NCI-H510A (cell line): ENCODE data around the gene TMEM178B.
"Not testable (repeated sequence)": the region's sequence is repeated elsewhere in the genome, so short reads cannot be mapped to it uniquely, and the experiment has no call there.

Source experiments
- DNase-seq: peaks from one replicate; lab custom pipeline; 2025; lab: John Stamatoyannopoulos, UW

TMEM178B gene

DNA sequence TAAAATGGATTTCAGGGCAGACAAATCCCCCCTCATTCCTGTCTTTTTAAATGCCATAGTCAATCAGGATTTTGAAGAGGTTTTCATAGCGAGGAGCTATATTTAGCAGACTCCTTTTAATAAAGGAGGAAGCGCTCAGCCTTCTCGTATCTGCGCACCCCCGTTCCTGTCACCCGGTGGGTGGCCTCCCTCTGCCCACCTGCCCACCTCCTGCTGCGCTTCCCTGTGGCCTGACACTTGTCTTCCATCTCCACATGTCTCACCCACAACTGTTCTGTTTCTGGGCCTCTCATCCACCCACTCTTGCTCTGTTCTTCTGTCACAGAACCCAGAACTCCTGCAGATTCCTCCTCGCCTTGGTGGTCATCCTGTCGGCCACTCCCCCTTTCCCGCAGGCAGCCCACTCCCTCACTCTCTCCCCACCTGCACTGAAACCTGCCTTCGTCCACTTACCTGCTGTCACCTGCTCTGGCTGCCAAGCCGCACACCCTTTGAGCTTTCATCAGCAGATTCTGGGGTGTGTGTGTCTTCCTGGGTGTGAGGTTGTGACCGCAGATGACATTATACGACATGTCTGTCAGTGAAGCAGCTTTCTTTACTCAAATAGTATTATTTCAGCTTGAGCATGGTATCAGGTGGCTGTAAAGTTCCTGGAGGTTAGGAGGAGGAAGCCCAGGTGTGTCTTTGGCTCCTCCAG is 313.8 kb downstream of the TMEM178B start:
- DNase-seq: no peak

DNA sequence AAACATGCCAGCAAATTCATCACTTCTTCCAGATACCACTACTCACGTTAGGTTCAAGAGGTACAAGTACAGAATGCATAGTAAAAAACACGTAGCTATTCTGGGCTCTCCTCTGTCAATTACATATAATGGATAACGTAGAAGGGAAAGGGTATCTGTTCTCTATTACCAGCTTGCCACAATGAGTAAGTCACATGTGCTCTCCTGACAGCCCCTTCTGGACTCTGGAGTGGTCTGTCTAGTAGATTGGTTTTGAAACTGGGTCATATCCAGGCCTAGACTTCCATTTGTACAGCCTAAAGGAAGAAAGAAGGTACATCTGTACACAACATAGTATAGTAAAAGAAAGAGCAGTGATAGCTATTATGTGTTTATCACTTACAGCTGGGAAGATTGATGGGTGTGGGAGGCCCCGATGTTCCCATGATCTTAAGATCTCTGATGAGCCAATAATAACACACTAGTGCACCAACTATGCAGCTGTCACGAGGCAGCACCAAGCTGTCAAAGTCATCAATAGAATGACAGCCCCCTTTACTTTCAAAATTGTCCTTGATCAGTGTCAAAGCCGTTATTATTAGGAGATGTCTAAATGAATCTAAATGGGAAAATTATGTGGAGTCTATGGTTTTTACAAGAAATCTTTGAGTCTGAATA is 315.4 kb downstream of the TMEM178B start:
- DNase-seq: no peak

DNA sequence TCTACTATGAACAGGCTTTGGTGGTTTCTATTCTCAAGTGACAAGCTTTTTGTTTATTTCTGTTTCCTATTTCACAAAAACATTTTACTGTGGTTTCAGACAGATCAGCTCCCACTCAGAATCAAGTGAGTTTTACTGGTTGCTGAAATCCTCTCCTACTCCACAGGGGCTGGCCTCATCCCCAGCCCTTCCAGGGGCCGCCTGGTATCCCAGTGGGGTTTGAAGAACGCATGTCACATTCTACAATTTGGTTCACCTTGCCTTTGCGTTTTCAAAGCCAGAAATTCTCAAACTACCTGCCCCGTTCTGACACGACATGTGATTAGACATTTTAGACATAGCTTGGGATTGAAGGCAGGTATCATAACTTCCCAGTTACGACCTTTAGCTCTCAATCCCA is 316.5 kb downstream of the TMEM178B start:
- DNase-seq: no peak

DNA sequence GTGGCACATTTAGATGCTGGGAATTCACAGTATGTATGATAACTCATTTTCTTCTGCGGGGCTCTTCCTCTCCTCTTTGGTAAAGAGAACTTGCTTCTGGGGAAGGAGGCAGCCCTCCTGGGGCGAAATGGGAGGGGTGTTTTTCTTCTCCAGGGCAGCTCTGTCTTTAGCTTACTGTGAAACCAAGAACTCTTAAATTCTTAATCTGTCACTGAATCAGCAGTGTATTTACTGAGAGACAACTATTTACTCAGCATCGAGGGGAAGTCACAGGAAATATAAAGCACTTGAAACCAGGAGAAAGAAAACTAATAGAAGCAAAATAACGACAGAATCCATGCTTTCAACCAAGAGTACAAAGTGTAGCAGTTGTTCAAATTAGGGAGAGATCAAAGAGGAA is 319.2 kb downstream of the TMEM178B start:
- no peak for DNase-seq

DNA sequence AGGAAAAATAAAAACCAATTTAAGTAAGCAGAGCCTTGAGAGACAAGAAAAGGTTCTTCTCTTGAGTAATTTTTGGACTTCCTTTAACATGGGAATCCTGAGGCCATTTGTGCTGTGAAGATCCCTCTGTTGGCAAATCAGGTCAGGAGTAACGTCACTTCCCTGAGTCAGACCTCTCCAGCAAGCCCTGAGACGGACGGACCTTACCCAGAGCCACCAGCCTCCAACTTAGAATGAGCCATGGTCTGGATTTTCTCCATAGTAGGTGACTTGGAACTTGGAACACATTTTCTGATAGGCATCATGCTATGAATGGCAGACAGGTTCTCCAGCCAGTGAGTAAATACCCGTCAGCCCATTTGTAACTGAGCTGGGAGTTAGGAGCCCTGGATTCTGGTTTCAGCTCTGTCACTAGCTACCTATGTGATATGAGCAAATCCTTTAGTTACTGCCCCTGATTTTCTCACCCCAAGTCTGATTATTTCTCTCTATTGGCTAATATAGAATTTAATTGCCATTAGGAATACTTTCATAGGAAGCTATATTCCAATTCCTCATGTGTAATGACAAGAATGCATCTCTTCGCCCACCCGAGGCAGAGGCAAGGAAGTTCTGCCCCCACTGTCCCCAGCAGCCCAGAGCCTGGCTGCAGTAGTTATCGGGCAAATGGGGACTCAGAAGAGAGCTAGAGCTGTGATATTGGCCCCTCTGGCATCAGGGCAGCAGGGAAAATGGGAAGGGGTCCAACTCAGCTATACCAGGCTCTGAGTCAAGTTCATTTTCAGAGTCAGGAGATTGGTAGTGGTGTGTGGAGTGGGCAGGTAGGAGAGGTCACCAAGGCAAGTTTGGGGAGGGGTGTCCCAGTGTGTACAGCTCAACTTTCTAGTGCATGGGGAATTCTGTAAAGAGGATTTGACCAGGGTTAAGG is 323.6 kb downstream of the TMEM178B start:
- DNase-seq: no peak

DNA sequence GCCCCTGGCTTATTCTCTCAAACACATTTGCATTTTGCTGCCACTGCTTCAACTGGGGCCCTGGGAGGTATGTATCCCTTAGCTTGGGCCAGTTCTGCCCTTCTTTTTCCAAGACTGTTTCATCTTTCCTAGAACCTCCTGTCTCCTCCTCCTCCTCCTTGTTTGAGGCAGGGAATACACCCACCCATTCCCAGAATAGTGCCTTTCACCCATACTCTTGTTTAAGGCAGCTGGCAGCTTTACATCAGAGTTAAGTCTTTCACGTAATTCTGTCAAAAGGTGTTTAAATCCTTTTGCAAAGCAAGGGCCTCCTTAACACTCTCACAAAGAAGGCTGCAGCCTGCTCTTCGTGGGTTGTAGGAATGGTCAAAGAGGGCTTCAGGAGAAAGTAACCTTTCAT is 326.5 kb downstream of the TMEM178B start:
- DNase-seq: no peak

DNA sequence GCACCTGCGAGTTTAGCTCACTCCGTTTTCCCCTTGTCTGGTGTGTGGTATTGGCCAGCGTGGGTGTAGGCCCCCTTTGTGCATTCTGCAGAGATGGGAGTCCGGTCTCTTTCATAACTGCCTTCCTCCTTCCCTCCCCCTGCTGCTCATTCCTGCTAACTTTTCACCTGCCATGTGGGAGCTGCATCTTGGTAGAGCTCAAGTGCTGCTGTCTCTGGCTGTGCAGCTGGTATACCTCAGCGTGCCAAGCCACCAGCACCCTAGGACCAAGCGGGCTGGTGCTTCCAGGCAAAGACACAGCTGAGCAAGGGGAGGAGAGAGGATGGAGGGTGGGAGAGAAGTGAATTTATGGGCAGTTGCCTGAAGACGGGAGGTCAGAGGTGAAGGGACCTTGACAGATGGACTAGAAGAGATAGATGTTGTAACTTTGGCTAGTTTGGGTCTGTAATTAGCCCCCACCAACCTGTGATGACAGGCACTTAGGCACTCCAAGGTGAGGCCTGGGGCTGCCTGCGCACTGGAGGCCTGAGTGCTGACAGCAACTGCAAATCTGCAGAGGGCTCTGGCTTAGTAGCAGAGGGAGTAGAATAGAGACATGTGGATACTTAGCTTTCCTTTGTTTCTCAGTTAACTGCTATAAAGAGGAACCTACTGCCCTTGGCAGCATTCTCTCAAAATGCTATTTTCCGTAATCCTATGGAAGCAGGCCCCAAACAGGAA is 328.6 kb downstream of the TMEM178B start:
- DNase-seq: no peak

DNA sequence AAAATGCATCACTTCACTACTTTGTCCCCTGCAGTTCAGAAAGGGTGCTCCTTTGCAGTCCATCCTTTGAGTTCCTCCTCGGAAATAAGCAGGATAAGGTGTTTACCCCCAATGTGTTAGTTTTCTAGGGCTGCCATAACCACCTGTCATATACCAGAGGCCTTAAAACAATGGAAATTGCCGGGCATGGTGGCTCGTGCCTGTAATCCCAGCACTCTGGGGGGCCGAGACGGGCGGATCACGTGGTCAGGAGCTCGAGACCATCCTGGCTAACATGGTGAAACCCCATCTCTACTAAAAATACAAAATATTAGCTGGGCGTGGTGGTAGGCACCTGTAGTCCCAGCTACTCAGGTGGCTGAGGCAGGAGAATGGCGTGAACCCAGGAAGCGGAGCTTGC is 330.0 kb downstream of the TMEM178B start:
- DNase-seq: not testable (repeated sequence)

DNA sequence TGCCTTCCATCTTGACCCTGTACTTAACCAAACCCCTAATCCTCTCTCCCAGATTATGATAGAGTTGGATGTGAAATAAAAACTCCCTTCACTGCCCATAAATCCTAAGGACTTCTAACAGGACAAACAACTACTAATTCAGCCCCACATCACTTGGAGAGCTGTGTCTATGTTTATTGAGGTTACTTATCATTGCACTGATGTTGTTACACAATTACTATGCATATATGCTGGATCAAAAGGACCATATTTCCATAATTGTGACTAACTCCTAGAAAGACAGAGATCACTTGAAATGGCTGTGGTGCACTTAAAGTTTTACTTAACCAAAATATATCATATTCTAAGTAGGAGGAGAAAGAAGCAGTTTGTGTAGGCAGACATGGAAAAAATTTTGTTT is 332.5 kb downstream of the TMEM178B start:
- no peak for DNase-seq

DNA sequence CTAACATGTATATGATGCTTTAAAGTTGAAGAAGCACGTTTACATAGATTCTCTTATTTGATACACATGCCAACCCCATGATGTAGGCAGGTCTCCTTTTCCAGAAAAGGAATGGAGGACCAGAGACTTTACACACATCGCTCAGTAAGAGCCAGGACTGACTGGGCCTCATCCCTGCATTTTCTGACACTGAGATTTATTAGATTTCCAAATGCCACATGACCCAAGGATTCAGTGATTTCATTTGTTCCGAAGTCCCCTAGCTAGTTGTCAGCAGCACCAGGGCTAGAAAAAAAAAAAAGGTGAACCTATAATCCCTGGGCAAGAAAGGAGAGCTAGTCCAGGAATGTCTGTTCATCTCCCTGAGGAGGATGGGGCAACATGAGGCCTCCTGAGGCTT is 334.0 kb downstream of the TMEM178B start:
- DNase-seq: no peak

DNA sequence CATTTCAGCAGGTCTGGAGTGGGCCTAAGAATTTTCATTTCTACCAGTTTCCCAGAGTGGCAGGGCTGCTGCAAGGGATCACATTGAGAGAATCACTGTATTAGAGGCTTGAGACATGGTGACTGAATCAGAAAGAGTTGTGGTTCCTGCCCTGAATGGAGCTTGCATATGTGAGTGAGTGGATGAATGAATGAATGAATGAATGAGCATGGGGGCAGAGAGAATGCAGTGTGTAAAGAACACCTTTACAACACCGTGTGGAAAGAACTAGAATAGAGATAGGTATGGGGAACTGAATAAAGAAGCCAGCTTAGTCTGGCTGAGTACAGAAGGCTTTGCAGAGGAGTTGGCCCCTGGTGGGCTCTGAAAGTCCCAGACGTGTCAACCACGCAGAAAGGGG is 334.6 kb downstream of the TMEM178B start:
- no peak for DNase-seq

DNA sequence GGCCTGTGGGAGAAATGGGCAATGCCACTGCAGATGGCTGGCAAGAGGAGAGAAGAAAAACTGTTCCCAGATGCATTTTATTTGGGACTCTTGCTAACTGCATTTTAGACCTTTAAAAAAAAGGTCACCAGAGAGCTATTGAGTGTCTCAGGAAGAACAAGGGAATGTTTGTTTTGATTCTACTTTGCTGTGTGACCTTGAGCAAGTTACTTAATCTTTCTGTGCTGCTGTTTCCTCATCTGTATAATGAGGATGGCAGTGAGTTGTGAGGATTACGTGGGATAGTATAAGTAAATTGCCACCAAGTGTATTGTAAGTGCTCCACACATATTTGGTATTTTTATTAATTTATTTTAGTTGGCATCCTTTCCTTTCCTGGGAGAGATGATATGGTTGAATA is 335.4 kb downstream of the TMEM178B start:
- DNase-seq: no peak

DNA sequence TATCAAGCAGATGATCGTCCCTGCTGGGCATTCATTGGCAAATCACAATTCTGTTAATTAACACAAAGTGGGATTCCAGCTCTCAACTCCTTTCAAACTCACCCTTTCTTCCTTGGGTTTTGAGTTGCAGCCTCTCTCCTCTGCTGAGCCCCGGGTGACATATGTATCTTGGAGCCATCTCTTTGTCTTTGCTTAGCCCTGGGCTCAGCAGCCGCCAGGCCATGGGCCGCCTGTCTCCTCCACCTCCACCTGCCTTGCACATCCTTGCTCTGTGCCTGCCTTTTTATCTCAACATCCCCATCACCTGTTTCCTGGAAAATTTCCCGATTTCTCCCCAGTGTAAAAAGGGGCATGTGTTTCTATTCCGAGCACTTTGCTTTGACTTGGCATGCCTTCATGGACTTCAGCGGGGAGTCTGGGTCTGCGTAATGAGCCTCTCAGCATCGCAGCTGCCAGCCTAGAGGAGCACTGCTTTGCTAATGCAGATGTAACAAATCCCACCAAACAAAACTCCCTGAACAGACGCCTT is 336.0 kb downstream of the TMEM178B start:
- no peak for DNase-seq

DNA sequence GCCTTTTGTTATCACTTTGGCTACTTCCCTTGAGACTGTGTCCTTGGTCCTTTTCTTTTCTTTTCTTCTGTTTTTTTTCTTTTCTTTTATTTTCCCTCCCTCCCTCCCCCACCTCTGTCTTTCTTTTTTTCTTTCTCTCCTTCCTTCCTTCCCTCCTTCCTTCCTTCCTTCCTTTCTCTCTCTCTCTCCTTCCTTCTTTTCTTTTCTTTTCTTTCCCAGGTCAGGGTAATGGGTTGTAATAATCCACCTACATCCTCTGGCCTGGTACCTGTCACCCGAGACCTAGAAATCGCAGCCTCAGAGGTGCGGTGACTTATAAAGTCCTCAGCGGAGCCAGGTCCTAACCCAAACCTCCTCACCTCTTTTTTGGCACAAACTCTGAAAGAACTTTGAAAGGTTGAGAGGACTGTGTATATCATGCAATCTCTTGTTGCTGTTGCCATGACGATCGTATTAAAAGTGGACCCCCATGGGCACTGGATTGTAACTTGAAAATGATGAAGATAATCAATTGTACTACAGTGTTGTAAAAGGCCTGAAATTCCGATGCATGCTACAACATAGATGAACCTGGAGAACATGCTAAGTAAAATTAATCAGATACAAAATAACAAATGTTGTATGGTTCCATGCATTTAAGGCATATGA is 336.6 kb downstream of the TMEM178B start:
- no peak for DNase-seq

DNA sequence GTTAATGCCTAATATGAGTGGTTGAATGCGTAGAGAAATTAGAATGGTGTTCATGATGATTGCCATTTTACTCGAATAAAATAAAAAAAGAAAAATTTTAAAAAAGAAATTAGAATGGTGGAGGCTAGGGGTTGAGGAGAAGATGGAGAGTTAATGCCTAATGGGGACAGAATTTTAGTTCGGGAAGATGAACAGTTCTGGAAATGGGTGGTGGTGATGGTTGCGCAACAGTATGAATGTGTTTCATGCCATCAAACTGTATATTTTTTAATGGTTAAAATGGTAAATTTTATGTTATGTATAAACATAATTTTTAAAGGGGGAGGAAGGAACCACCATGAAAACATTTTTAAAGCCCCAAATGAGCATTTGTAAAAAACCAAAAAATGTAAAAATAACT is 337.3 kb downstream of the TMEM178B start:
- DNase-seq: no peak

DNA sequence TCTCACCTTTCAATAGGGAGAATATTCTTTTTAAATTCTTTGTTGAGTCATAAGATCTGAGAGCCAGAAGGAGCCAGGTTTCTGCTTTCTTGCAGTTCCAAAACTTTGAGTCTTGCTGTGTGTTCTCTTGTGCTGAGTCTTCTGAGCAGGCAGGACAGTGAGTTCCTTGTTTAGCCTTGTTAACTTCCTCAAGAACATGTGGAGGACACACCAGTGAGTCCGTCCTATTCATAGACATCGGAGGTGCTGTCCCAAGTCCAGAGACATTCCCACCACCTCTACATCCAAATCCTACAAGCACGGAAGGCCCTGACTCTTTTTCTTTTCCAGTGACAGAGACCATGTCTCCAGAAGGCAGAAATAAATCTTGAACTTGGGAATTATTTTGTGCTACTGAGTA is 342.1 kb downstream of the TMEM178B start:
- DNase-seq: no peak

DNA sequence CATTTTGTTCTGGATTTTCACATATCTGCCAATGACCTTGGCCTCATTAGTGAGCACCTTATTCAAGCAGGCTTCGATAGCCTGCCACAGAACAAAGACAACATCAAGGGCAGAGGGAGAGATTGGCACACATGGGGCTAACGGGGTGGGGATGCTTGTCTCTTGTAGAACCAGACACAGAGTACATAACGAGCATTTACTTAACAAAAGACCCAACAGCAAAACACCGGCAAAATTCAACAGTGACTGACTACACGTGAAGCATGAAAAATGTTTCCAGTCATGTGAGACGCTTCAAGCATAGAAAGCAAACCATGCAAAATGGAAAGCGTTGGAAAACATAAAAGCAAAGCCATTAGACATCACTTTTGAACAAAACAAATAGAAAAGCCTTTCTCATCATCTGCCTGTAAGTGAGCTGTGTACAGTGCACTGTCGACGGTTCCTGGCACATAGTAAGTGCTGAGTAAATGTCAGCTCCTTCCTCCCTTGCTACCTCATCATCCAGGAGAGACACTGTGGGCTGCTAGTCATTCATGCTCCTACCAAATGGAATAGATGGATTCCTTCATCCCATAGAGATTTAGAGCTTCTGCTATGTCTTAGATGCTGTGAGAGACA is 342.9 kb downstream of the TMEM178B start:
- DNase-seq: no peak

DNA sequence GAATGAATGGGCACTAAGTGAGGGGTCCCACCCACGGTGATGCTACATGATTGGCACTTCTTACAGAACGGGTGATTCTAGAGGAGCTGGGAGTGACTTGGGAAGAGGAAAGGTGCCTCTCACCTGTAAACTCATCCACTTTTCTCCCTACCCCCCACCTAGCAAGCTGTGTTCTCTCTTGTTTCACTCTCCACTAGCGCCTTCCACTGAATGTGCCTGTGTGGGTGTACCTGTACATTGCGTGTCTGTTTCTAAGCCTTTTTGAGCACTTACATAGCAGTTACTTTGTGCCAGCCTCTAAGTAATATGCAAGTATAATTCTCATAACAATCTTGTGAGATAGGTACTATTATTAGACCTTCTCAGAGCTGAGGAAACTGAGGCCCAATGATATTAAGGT is 343.6 kb downstream of the TMEM178B start:
- DNase-seq: no peak

DNA sequence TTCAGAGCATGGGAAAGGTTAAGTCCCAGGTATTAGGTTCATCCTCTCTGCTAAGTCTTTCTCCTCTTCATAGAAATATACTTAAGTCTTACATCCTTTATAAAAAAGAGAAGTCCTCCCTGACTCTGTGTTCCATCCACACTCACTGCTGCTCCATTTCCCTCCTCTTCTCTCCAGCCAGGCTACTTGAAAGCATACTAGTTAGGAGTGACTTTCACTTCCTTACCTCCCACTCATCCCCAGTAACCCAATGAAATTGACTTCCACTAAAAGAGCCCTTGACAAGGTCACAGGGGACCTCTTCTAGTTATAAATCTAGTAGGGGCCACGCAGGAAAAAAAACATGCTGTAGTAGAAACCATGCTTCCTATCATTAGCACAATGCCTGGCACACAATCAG is 344.2 kb downstream of the TMEM178B start:
- no peak for DNase-seq

DNA sequence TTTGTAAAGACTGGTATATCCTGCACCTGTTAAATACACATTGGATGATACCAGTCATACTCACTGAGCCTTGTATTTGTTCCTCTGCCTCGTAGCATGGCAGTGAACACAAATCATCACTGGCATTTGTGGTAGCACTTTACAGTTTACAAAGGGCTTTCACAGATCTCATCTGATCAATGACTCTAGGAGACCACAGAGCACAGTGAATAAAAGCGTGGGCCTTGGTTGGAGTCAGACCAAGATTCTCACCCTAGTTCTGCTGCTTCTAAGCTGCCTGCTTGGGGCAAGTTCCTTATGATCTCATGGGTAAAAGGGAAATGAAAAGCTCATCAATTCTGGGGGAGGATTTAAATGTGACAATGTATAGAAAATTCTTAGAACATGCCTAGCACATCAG is 347.4 kb downstream of the TMEM178B start:
- no peak for DNase-seq

DNA sequence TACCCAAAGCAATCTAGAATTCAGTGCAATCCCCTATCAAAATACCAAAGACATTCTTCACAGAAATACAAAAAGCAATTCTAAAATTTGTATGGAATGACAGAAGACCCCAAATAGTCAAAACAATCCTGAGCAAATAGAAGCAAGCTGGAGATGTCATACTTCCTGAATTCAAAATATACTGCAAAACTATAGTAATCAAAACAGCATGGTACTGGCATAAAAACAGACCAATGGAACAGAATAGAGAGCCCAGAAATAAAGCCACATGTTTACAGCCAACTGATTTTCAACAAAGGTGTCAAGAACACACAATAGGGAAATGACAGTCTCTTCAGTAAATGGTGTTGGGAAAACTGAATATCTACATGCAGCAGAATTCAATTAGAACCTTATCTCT is 353.3 kb downstream of the TMEM178B start:
- DNase-seq: no peak
